ENCODE data around the gene CLIC1. TPM values are rescaled to one million over a fixed set of nuclear protein-coding genes. Genes with fewer than 3 reads are reported as not detected.

CLIC1 gene
- total and polyA plus RNA-seq, 7 donors: 20.6 to 85.9 (median 37.5) TPM

GRCh38 chr6:31686483-31686882 lies 49.8 kb downstream of the CLIC1 start:
- ATAC-seq: no peak
- intact Hi-C loops (cut with DNase I): loop anchor here (10.0 kb wide), 2 partner anchors 178 to 198 kb away; partner anchors contain the start of gene NEU1 (in 1 of the 2)
- no peak overlapping the region for H3K4me3 ChIP-seq
- no peak for DNase-seq
- no peaks in the 10 kb centered on the region for H3K4me1 ChIP-seq
- TF ChIP-seq, protein P1, sequence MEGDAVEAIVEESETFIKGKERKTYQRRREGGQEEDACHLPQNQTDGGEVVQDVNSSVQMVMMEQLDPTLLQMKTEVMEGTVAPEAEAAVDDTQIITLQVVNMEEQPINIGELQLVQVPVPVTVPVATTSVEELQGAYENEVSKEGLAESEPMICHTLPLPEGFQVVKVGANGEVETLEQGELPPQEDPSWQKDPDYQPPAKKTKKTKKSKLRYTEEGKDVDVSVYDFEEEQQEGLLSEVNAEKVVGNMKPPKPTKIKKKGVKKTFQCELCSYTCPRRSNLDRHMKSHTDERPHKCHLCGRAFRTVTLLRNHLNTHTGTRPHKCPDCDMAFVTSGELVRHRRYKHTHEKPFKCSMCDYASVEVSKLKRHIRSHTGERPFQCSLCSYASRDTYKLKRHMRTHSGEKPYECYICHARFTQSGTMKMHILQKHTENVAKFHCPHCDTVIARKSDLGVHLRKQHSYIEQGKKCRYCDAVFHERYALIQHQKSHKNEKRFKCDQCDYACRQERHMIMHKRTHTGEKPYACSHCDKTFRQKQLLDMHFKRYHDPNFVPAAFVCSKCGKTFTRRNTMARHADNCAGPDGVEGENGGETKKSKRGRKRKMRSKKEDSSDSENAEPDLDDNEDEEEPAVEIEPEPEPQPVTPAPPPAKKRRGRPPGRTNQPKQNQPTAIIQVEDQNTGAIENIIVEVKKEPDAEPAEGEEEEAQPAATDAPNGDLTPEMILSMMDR (IDR thresholded peaks at IDR 0.05): no peak
- 62 to 81% (median 71%) methylated on average over 5 of the region's 5 CpGs for WGBS, 3 donors
- H3K36me3 ChIP-seq (ENCODE audit: insufficient read depth in 1 of 2, low read depth in 1 of 2): peaks cover 9 to 75% of the 10 kb centered on the region in 2 donors
- H3K9me3 ChIP-seq: no peaks in the 10 kb centered on the region
- H3K27ac ChIP-seq: no peak overlapping the region
- H3K27me3 ChIP-seq (ENCODE audit: insufficient read depth in 3 of 3, low read length in 2 of 3): no peaks in the 10 kb centered on the region

DNA sequence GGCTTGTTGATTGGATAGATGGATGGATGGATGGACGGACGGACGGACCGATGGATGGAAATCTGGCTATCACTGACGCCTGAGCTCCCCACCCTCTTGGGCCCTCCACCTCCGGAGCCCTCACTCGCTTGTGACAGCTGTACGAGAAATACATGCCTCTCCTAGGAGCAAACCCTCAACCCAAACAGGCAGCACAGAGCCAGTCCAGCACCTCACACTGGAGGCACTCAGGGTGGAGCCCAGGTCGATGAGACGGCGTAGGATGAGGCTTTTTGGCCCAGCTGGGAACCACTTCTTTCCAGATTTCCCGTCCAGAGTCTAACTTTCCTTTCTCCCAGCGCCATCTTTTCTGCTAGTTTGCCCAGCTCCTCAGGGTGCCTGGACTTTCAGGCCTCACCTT lies 52.7 kb downstream of the CLIC1 start:
- 68 to 82% (median 71%) methylated on average over 13 of the region's 13 CpGs for WGBS, 3 donors
- TF ChIP-seq, protein P1 (IDR thresholded peaks at IDR 0.05): no peak
- intact Hi-C loops (cut with DNase I): loop anchor here (5.0 to 10.0 kb wide), 5 partner anchors 84 to 269 kb away; partner anchors contain the start of gene NEU1 (in 1 of the 2)
- Histone ChIP-seq H3K36me3 (ENCODE audit: insufficient read depth in 1 of 2, low read depth in 1 of 2) (peaks cover 0 to 46% of the 10 kb centered on the region in 2 donors), H3K9me3 (no peaks in the 10 kb centered on the region), H3K27me3 (ENCODE audit: insufficient read depth in 3 of 3, low read length in 2 of 3) (no peaks in the 10 kb centered on the region), H3K4me3 (no peak overlapping the region), H3K27ac (no peak overlapping the region), H3K4me1 (peaks cover 8% of the 10 kb centered on the region)
- DNase-seq (no peak), ATAC-seq (no peak)

- ATAC-seq (peak; percentile 45 to 76 (median 52)), DNase-seq (peak; percentile 36 to 67)
- TF ChIP-seq, protein P1 (IDR thresholded peaks at IDR 0.05): no peak
- H3K4me1 ChIP-seq: peaks cover 8% of the 10 kb centered on the region
- intact Hi-C loops (cut with DNase I): loop anchor here (2.0 to 10.0 kb wide), 6 partner anchors 86 to 271 kb away; partner anchors contain the start of gene NEU1 (in 1 of the 2)
- peak overlapping the region; percentile 70 for H3K4me3 ChIP-seq
- H3K9me3 ChIP-seq: no peaks in the 10 kb centered on the region
- WGBS, 3 donors: 1 to 3% (median 1%) methylated on average over 40 of the region's 40 CpGs
- peak overlapping the region; percentile 13 for H3K27ac ChIP-seq
- no peaks in the 10 kb centered on the region for H3K27me3 ChIP-seq (ENCODE audit: insufficient read depth in 3 of 3, low read length in 2 of 3)
- peaks cover 0 to 23% of the 10 kb centered on the region in 2 donors for H3K36me3 ChIP-seq (ENCODE audit: insufficient read depth in 1 of 2, low read depth in 1 of 2)
Observed at GRCh38 chr6:31681135-31681671, 55.1 kb downstream of the CLIC1 start.

Other genes with a start within 250 kb of the CLIC1 start
Only the 30 nearest of the 43 such genes appear.
- gene TNF, start 161.0 kb downstream of the CLIC1 start, total RNA-seq: under 1 TPM in 3 of 4 donors, not detected in 1; 0.34 to 0.81 (median 0.61) TPM
- gene TNF, start 161.0 kb downstream of the CLIC1 start, polyA plus RNA-seq: under 1 TPM in 2 of 3 donors, not detected in 1; 0.09 TPM
- gene LTB, start 154.1 kb downstream of the CLIC1 start, total RNA-seq: under 1 TPM; 0.69 to 0.79 (median 0.74) TPM
- 1 to 10 TPM in 1 of 3 donors, under 1 TPM in 2; 0.08 to 1.0 (median 0.17) TPM for gene LTB, start 154.1 kb downstream of the CLIC1 start, polyA plus RNA-seq
- gene LST1, start 150.3 kb downstream of the CLIC1 start, total RNA-seq: 1 to 10 TPM; 1.8 to 5.6 (median 3.1) TPM
- gene LST1, start 150.3 kb downstream of the CLIC1 start, polyA plus RNA-seq: 1 to 10 TPM; 1.2 to 1.8 (median 1.7) TPM
- not detected for gene NCR3, start 143.5 kb downstream of the CLIC1 start, total RNA-seq
- under 1 TPM in 2 of 3 donors, not detected in 1; 0.08 to 0.20 TPM for gene NCR3, start 143.5 kb downstream of the CLIC1 start, polyA plus RNA-seq
- 1 to 10 TPM; 2.6 to 9.5 (median 4.6) TPM for gene AIF1, start 121.3 kb downstream of the CLIC1 start, total RNA-seq
- gene AIF1, start 121.3 kb downstream of the CLIC1 start, polyA plus RNA-seq: 10 to 100 TPM in 1 of 3 donors, 1 to 10 TPM in 2; 4.9 to 11.3 (median 5.7) TPM
- gene PRRC2A, start 115.8 kb downstream of the CLIC1 start, total RNA-seq: 100 to 1,000 TPM in 1 of 4 donors, 10 to 100 TPM in 3; 80.1 to 116 (median 81.7) TPM
- 100 to 1,000 TPM in 1 of 3 donors, 10 to 100 TPM in 2; 60.2 to 119 (median 65.3) TPM for gene PRRC2A, start 115.8 kb downstream of the CLIC1 start, polyA plus RNA-seq
- gene BAG6, start 83.9 kb downstream of the CLIC1 start, total RNA-seq: 100 to 1,000 TPM; 317 to 370 (median 341) TPM
- gene BAG6, start 83.9 kb downstream of the CLIC1 start, polyA plus RNA-seq: 100 to 1,000 TPM; 294 to 419 (median 302) TPM
- gene APOM, start 80.6 kb downstream of the CLIC1 start, total RNA-seq: 1 to 10 TPM; 1.9 to 3.0 (median 2.3) TPM
- 1 to 10 TPM; 1.8 to 3.5 (median 2.0) TPM for gene APOM, start 80.6 kb downstream of the CLIC1 start, polyA plus RNA-seq
- 10 to 100 TPM; 13.5 to 21.2 (median 16.1) TPM for gene C6orf47, start 75.8 kb downstream of the CLIC1 start, total RNA-seq
- gene C6orf47, start 75.8 kb downstream of the CLIC1 start, polyA plus RNA-seq: 10 to 100 TPM; 19.4 to 36.0 (median 22.9) TPM
- gene GPANK1, start 71.5 kb downstream of the CLIC1 start, total RNA-seq: 10 to 100 TPM; 13.6 to 22.6 (median 15.3) TPM
- gene GPANK1, start 71.5 kb downstream of the CLIC1 start, polyA plus RNA-seq: 10 to 100 TPM; 23.5 to 49.7 (median 24.2) TPM
- gene CSNK2B, start 70.5 kb downstream of the CLIC1 start, total RNA-seq: 100 to 1,000 TPM; 102 to 129 (median 103) TPM
- 100 to 1,000 TPM; 151 to 208 (median 160) TPM for gene CSNK2B, start 70.5 kb downstream of the CLIC1 start, polyA plus RNA-seq
- gene LY6G5B, start 66.6 kb downstream of the CLIC1 start, total RNA-seq: 1 to 10 TPM; 1.7 to 8.4 (median 3.0) TPM
- gene LY6G5B, start 66.6 kb downstream of the CLIC1 start, polyA plus RNA-seq: 1 to 10 TPM; 2.5 to 2.9 (median 2.9) TPM
- gene LY6G5C, start 55.5 kb downstream of the CLIC1 start, total RNA-seq: 1 to 10 TPM in 3 of 4 donors, under 1 TPM in 1; 0.75 to 3.2 (median 2.3) TPM
- gene LY6G5C, start 55.5 kb downstream of the CLIC1 start, polyA plus RNA-seq: 1 to 10 TPM; 1.4 to 2.3 (median 1.9) TPM
- gene ABHD16A, start 33.2 kb downstream of the CLIC1 start, total RNA-seq: 10 to 100 TPM; 26.6 to 36.5 (median 30.5) TPM
- 10 to 100 TPM; 34.4 to 56.6 (median 50.0) TPM for gene ABHD16A, start 33.2 kb downstream of the CLIC1 start, polyA plus RNA-seq
- gene LY6G6F, start 29.7 kb downstream of the CLIC1 start, total RNA-seq: not detected
- under 1 TPM in 1 of 3 donors, not detected in 2; 0.05 TPM for gene LY6G6F, start 29.7 kb downstream of the CLIC1 start, polyA plus RNA-seq
- gene LY6G6D, start 21.2 kb downstream of the CLIC1 start, total RNA-seq: not detected
- gene LY6G6D, start 21.2 kb downstream of the CLIC1 start, polyA plus RNA-seq: not detected
- not detected for gene LY6G6C, start 14.8 kb downstream of the CLIC1 start, total RNA-seq
- not detected for gene LY6G6C, start 14.8 kb downstream of the CLIC1 start, polyA plus RNA-seq
- gene MPIG6B, start 13.2 kb downstream of the CLIC1 start, total RNA-seq: under 1 TPM; 0.10 to 0.37 (median 0.22) TPM
- gene MPIG6B, start 13.2 kb downstream of the CLIC1 start, polyA plus RNA-seq: under 1 TPM in 1 of 3 donors, not detected in 2; 0.04 TPM
- gene DDAH2, start 7.2 kb downstream of the CLIC1 start, total RNA-seq: 10 to 100 TPM in 2 of 4 donors, 1 to 10 TPM in 2; 8.4 to 16.2 (median 10.2) TPM
- 10 to 100 TPM in 2 of 3 donors, 1 to 10 TPM in 1; 6.3 to 13.8 (median 11.3) TPM for gene DDAH2, start 7.2 kb downstream of the CLIC1 start, polyA plus RNA-seq
- gene MSH5, start 3.5 kb upstream of the CLIC1 start, total RNA-seq: 1 to 10 TPM; 1.7 to 3.0 (median 1.8) TPM
- 1 to 10 TPM; 1.4 to 2.7 (median 1.7) TPM for gene MSH5, start 3.5 kb upstream of the CLIC1 start, polyA plus RNA-seq
- under 1 TPM in 1 of 4 donors, not detected in 3; 0.59 TPM for gene SAPCD1, start 26.1 kb upstream of the CLIC1 start, total RNA-seq
- gene SAPCD1, start 26.1 kb upstream of the CLIC1 start, polyA plus RNA-seq: under 1 TPM; 0.13 to 0.78 (median 0.23) TPM
- 1 to 10 TPM; 5.2 to 8.0 (median 7.5) TPM for gene VWA7, start 40.8 kb upstream of the CLIC1 start, total RNA-seq
- gene VWA7, start 40.8 kb upstream of the CLIC1 start, polyA plus RNA-seq: 1 to 10 TPM in 2 of 3 donors, under 1 TPM in 1; 0.76 to 3.5 (median 1.8) TPM
- gene VARS1, start 59.2 kb upstream of the CLIC1 start, total RNA-seq: 100 to 1,000 TPM in 1 of 4 donors, 10 to 100 TPM in 3; 53.2 to 108 (median 76.1) TPM
- 10 to 100 TPM; 43.9 to 70.4 (median 57.4) TPM for gene VARS1, start 59.2 kb upstream of the CLIC1 start, polyA plus RNA-seq
- 10 to 100 TPM; 19.5 to 42.9 (median 28.7) TPM for gene LSM2, start 70.4 kb upstream of the CLIC1 start, total RNA-seq
- gene LSM2, start 70.4 kb upstream of the CLIC1 start, polyA plus RNA-seq: 10 to 100 TPM; 35.3 to 92.1 (median 44.2) TPM
- gene HSPA1L, start 78.8 kb upstream of the CLIC1 start, total RNA-seq: 1 to 10 TPM; 2.5 to 6.2 (median 4.4) TPM
- gene HSPA1L, start 78.8 kb upstream of the CLIC1 start, polyA plus RNA-seq: 10 to 100 TPM in 1 of 3 donors, 1 to 10 TPM in 1, under 1 TPM in 1; 0.86 to 23.1 (median 3.3) TPM
- gene HSPA1A, start 79.0 kb upstream of the CLIC1 start, total RNA-seq: 100 to 1,000 TPM; 241 to 940 (median 407) TPM
- gene HSPA1A, start 79.0 kb upstream of the CLIC1 start, polyA plus RNA-seq: 100 to 1,000 TPM in 2 of 3 donors, 10 to 100 TPM in 1; 37.1 to 319 (median 203) TPM
- gene HSPA1B, start 91.2 kb upstream of the CLIC1 start, total RNA-seq: 100 to 1,000 TPM; 199 to 721 (median 347) TPM
- 100 to 1,000 TPM in 2 of 3 donors, 10 to 100 TPM in 1; 19.4 to 148 (median 104) TPM for gene HSPA1B, start 91.2 kb upstream of the CLIC1 start, polyA plus RNA-seq
- gene NEU1, start 126.3 kb upstream of the CLIC1 start, total RNA-seq: 10 to 100 TPM; 14.2 to 20.6 (median 18.6) TPM
- gene NEU1, start 126.3 kb upstream of the CLIC1 start, polyA plus RNA-seq: 10 to 100 TPM; 25.2 to 39.8 (median 29.4) TPM
- gene SLC44A4, start 142.5 kb upstream of the CLIC1 start, total RNA-seq: under 1 TPM in 2 of 4 donors, not detected in 2; 0.23 to 0.24 TPM
- gene SLC44A4, start 142.5 kb upstream of the CLIC1 start, polyA plus RNA-seq: under 1 TPM; 0.03 to 0.14 (median 0.08) TPM
- gene EHMT2, start 161.2 kb upstream of the CLIC1 start, total RNA-seq: 10 to 100 TPM in 1 of 4 donors, 1 to 10 TPM in 3; 6.8 to 14.2 (median 7.7) TPM
- 10 to 100 TPM in 2 of 3 donors, 1 to 10 TPM in 1; 8.4 to 20.8 (median 13.4) TPM for gene EHMT2, start 161.2 kb upstream of the CLIC1 start, polyA plus RNA-seq